H1 (cell line): Measurements from ENCODE around the gene MAP10. TPM values are rescaled to one million over a fixed set of nuclear protein-coding genes. Genes with fewer than 3 reads are reported as not detected.

Source experiments
- CTCF ChIA-PET: fragments of 300-600 bp; sonication (Branson Sonifier 250); formaldehyde crosslinking; loops from one replicate; lab custom pipeline; 2021; ENCODE audit not compliant: partially characterized antibody; lab: Charles Lee
- POLR2A ChIA-PET: fragments of 300-600 bp; sonication (Branson Sonifier 250); formaldehyde crosslinking; loops from one replicate; lab custom pipeline; 2021; ENCODE audit warnings: inconsistent platforms; ENCODE audit not compliant: partially characterized antibody; lab: Charles Lee
- DNase-seq, 2 experiments: peaks; one replicate each; pipeline versions ENCODE4 v3.0.0 to v3.0.0-alpha.2; 2010 to 2022; ENCODE audit warnings: low spot score in 2 of 2, low read depth in 1 of 2, mixed read lengths in 1 of 2
- FAIRE-seq: peaks from 2 replicates; lab custom pipeline; 2011; peaks lifted over from hg19 to GRCh38; lab: Jason Lieb, UNC
- H2AFZ ChIP-seq: 2 replicates; pipeline ENCODE4 v1.8.1; 2012; ENCODE audit warnings: low read length, inconsistent platforms
- H2AK5ac ChIP-seq: 2 replicates; pipeline ENCODE4 v1.6.1; 2013; ENCODE audit warnings: low read depth, low read length
- H2BK120ac ChIP-seq: replicated peaks from 2 replicates; pipeline ENCODE3; 2013; ENCODE audit warnings: low read depth, low read length, inconsistent platforms
- H2BK12ac ChIP-seq: 2 replicates; pipeline ENCODE4 v1.6.1; 2013; ENCODE audit warnings: low read depth, low read length
- H2BK15ac ChIP-seq: 2 replicates; pipeline ENCODE4 v1.6.1; 2013; ENCODE audit warnings: low read length
- H2BK20ac ChIP-seq: 2 replicates; pipeline ENCODE4 v1.6.1; 2013; ENCODE audit warnings: low read length
- H2BK5ac ChIP-seq: 2 replicates; pipeline ENCODE4 v1.6.1; 2013; ENCODE audit warnings: low read depth, low read length
- H3K14ac ChIP-seq: 2 replicates; pipeline ENCODE4 v1.6.1; 2013; ENCODE audit warnings: inconsistent platforms; ENCODE audit not compliant: insufficient read length
- H3K18ac ChIP-seq: 2 replicates; pipeline ENCODE4 v1.6.1; 2013; ENCODE audit warnings: low read length; ENCODE audit errors: extremely low read depth
- H3K23ac ChIP-seq: 2 replicates; pipeline ENCODE4 v1.6.1; 2013; ENCODE audit warnings: inconsistent platforms; ENCODE audit not compliant: insufficient read length
- H3K23me2 ChIP-seq: 2 replicates; pipeline ENCODE4 v1.6.1; 2013; ENCODE audit warnings: low read depth, low read length
- H3K27ac ChIP-seq: 2 replicates; pipeline ENCODE4 v1.6.1; 2011; ENCODE audit warnings: low read depth, low read length, inconsistent platforms
- H3K27me3 ChIP-seq, 4 experiments: replicated peaks in 1 of 4; 1 replicate in 1 of 4; 2 replicates in 3 of 4; pipeline versions ENCODE4 v1.6.1 to v1.8.1; 2011 to 2013; ENCODE audit warnings: low read length in 3 of 4, mild to moderate bottlenecking in 3 of 4, inconsistent platforms in 2 of 4, mixed read lengths in 2 of 4, moderate library complexity in 1 of 4; ENCODE audit not compliant: control insufficient read depth in 3 of 4, insufficient read depth in 3 of 4; ENCODE audit errors: extremely low read depth in 1 of 4
- H3K36me3 ChIP-seq, 4 experiments: 2 replicates each; pipeline versions ENCODE4 v1.6.1 to v1.8.1; 2011 to 2013; ENCODE audit warnings: mild to moderate bottlenecking in 4 of 4, low read length in 3 of 4, moderate library complexity in 2 of 4, control low read depth in 1 of 4, inconsistent platforms in 1 of 4; ENCODE audit not compliant: insufficient read depth in 4 of 4, control insufficient read depth in 2 of 4
- H3K4ac ChIP-seq: replicated peaks from 2 replicates; pipeline ENCODE3; 2013; ENCODE audit warnings: low read length, low read depth, mixed read lengths, inconsistent platforms; ENCODE audit not compliant: insufficient read length
- H3K4me1 ChIP-seq, 4 experiments: replicated peaks in 1 of 4; 1 replicate in 1 of 4; 2 replicates in 3 of 4; pipeline versions ENCODE4 v1.6.1 to v1.8.1; 2011 to 2013; ENCODE audit warnings: low read length in 3 of 4, inconsistent platforms in 2 of 4, mixed read lengths in 1 of 4; ENCODE audit not compliant: insufficient read depth in 4 of 4, control insufficient read depth in 3 of 4
- H3K4me2 ChIP-seq, 2 experiments: 2 replicates each; pipeline versions ENCODE4 v1.6.1 to v1.8.1; 2011 to 2013; ENCODE audit warnings: low read depth in 2 of 2, low read length in 2 of 2, control low read depth in 1 of 2, inconsistent platforms in 1 of 2, mild to moderate bottlenecking in 1 of 2; ENCODE audit not compliant: insufficient read depth in 1 of 2
- H3K4me3 ChIP-seq, 4 experiments: fragments of 200-600, 300-600 bp in 1 of 4; sonication (generic), shearing (Covaris generic), sonication (Bioruptor Twin) in 1 of 4; 2 replicates each; pipeline versions ENCODE4 v1.5.1 to v1.8.1; 2011 to 2016; ENCODE audit warnings: low read length in 4 of 4, low read depth in 3 of 4, control low read depth in 2 of 4, inconsistent platforms in 2 of 4, mild to moderate bottlenecking in 2 of 4, mixed read lengths in 1 of 4, moderate library complexity in 1 of 4; ENCODE audit not compliant: insufficient read depth in 2 of 4; ENCODE audit errors: extremely low read depth in 1 of 4
- H3K56ac ChIP-seq: replicated peaks from 2 replicates; pipeline ENCODE3; 2013; ENCODE audit warnings: low read depth, mild to moderate bottlenecking, mixed read lengths, low read length, inconsistent platforms; ENCODE audit not compliant: insufficient read length
- H3K79me1 ChIP-seq: 2 replicates; pipeline ENCODE4 v1.6.1; 2013; ENCODE audit warnings: low read depth, low read length, control low read depth
- H3K79me2 ChIP-seq, 2 experiments: 2 replicates each; pipeline versions ENCODE4 v1.6.1 to v1.8.1; 2012 to 2013; ENCODE audit warnings: low read length in 2 of 2, mild to moderate bottlenecking in 2 of 2, inconsistent platforms in 1 of 2; ENCODE audit not compliant: insufficient read depth in 2 of 2, control insufficient read depth in 1 of 2
- H3K9ac ChIP-seq, 4 experiments: replicated peaks in 1 of 4; 1 replicate in 1 of 4; 2 replicates in 3 of 4; pipeline versions ENCODE4 v1.6.1 to v1.8.1; 2011 to 2013; ENCODE audit warnings: low read depth in 3 of 4, low read length in 3 of 4, control low read depth in 2 of 4, mild to moderate bottlenecking in 2 of 4, moderate library complexity in 2 of 4, inconsistent platforms in 1 of 4; ENCODE audit errors: extremely low read depth in 1 of 4
- H3K9me3 ChIP-seq, 2 experiments: 2 replicates each; pipeline versions ENCODE4 v1.6.1 to v1.8.1; 2012 to 2013; ENCODE audit warnings: mild to moderate bottlenecking in 2 of 2, moderate library complexity in 2 of 2, control low read depth in 1 of 2, inconsistent platforms in 1 of 2, low read depth in 1 of 2, low read length in 1 of 2, mixed read lengths in 1 of 2; ENCODE audit not compliant: insufficient read depth in 2 of 2
- H4K20me1 ChIP-seq, 2 experiments: replicated peaks in 1 of 2; 2 replicates each; pipeline versions ENCODE3 to v1.8.1; 2011 to 2013; ENCODE audit warnings: inconsistent platforms in 2 of 2, low read length in 2 of 2, mild to moderate bottlenecking in 1 of 2; ENCODE audit not compliant: insufficient read depth in 2 of 2, control insufficient read depth in 1 of 2
- H4K5ac ChIP-seq: 2 replicates; pipeline ENCODE4 v1.6.1; 2013; ENCODE audit warnings: low read length, low read depth, mixed read lengths, inconsistent platforms; ENCODE audit not compliant: insufficient read length
- H4K8ac ChIP-seq: 2 replicates; pipeline ENCODE4 v1.8.0; 2013; ENCODE audit warnings: mild to moderate bottlenecking, moderate library complexity, low read length, inconsistent platforms; ENCODE audit not compliant: insufficient read depth; ENCODE audit errors: extremely low read depth
- H4K91ac ChIP-seq: replicated peaks from 2 replicates; pipeline ENCODE3; 2013; ENCODE audit warnings: low read length, mixed read lengths, inconsistent platforms; ENCODE audit not compliant: insufficient read length
- CHD2 ChIP-seq: IDR thresholded peaks from 2 replicates; pipeline ENCODE4 v1.6.1; 2012; ENCODE audit warnings: low read length, improper control_type of control experiment
- CTBP2 ChIP-seq: IDR thresholded peaks from 2 replicates; pipeline ENCODE4 v1.7.0; 2011; ENCODE audit warnings: borderline replicate concordance, mild to moderate bottlenecking, moderate library complexity, mixed read lengths, low read length; ENCODE audit not compliant: insufficient read depth, insufficient read length
- EZH2 ChIP-seq: fragments of 200-600 bp; sonication (generic); IDR thresholded peaks from 2 replicates; pipeline ENCODE4 v1.7.1; 2012; ENCODE audit warnings: low read depth, mild to moderate bottlenecking, moderate library complexity, low read length, inconsistent platforms; ENCODE audit not compliant: severe bottlenecking
- FOSL1 ChIP-seq: IDR thresholded peaks from 2 replicates; pipeline ENCODE4 v1.6.1; 2011; ENCODE audit warnings: mild to moderate bottlenecking, low read depth, low read length, moderate library complexity; ENCODE audit not compliant: insufficient read depth
- KDM1A ChIP-seq: fragments of 200-600, 300-600 bp; sonication (generic); IDR thresholded peaks from 2 replicates; pipeline ENCODE4 v1.7.1; 2016; ENCODE audit warnings: mild to moderate bottlenecking, low read length, borderline replicate concordance
- NRF1 ChIP-seq: IDR thresholded peaks from 2 replicates; pipeline ENCODE4 v1.6.1; 2011; ENCODE audit warnings: mild to moderate bottlenecking, low read depth, low read length, improper control_type of control experiment
- POU5F1 ChIP-seq: IDR thresholded peaks from 2 replicates; pipeline ENCODE4 v1.6.1; 2011; ENCODE audit warnings: low read depth, mild to moderate bottlenecking, low read length, moderate library complexity
- SP2 ChIP-seq: IDR thresholded peaks from 2 replicates; pipeline ENCODE4 v1.6.1; 2012; ENCODE audit warnings: mild to moderate bottlenecking, low read length, inconsistent platforms
- SUZ12 ChIP-seq: fragments of 200-600 bp; sonication (generic); IDR thresholded peaks from 2 replicates; pipeline ENCODE4 v1.6.1; 2012; ENCODE audit warnings: mild to moderate bottlenecking, inconsistent platforms, low read length, moderate library complexity, mixed read lengths
- TAF1 ChIP-seq: IDR thresholded peaks from 2 replicates; pipeline ENCODE4 v1.6.1; 2011; ENCODE audit warnings: mild to moderate bottlenecking, low read depth, low read length
- YY1 ChIP-seq: IDR thresholded peaks from 2 replicates; pipeline ENCODE4 v1.6.1; 2011; ENCODE audit warnings: low read depth, mild to moderate bottlenecking, low read length
- WGBS, 2 experiments: shearing (Covaris generic) in 1 of 2; methylation state at CpG; one replicate each; pipeline versions ENCODE4 v1.1.6 to v1.1.7; 2013 to 2015; ENCODE audit warnings: low lambda C conversion rate in 2 of 2, mixed read lengths in 2 of 2, inconsistent platforms in 1 of 2, low coverage in 1 of 2, missing lambda C conversion rate in 1 of 2; ENCODE audit not compliant: insufficient replicate concordance in 2 of 2, insufficient coverage in 1 of 2, insufficient read length in 1 of 2; ENCODE audit errors: extremely low coverage in 1 of 2, missing lambda C conversion rate in 1 of 2; 5-methylcytosine and 5-hydroxymethylcytosine counted together
- polyA plus RNA-seq, 7 experiments: library from polyadenylated mRNA; depleted of rRNA in 3 of 7; stranded (reverse) in 5 of 7; unstranded in 2 of 7; fragments of >200 nt in 5 of 7; fragments of 200-250 nt in 2 of 7; gene quantifications; 1 replicate in 5 of 7; 2 replicates in 1 of 7; 4 replicates in 1 of 7; pipeline versions ENCODE4 v1.2.1 to v1.2.3, GENCODE V29; 2011 to 2013; ENCODE audit warnings: missing spikeins in 2 of 7, mixed read lengths in 2 of 7
- total RNA-seq: library from RNA; stranded (reverse); fragmentation: NEBNext Ultra II Directional; extraction: Animal tissue kit (Norgen Biotek cat#: 25700); gene quantifications from 2 replicates; pipeline ENCODE4 v1.2.1, GENCODE V29; 2021

Gene MAP10
- total and polyA plus RNA-seq, 2 of the 8 experiments (the other 6 are each of a cell fraction or from before 2014, with no cell fraction given), result 1.5 to 3.5 TPM

DNA sequence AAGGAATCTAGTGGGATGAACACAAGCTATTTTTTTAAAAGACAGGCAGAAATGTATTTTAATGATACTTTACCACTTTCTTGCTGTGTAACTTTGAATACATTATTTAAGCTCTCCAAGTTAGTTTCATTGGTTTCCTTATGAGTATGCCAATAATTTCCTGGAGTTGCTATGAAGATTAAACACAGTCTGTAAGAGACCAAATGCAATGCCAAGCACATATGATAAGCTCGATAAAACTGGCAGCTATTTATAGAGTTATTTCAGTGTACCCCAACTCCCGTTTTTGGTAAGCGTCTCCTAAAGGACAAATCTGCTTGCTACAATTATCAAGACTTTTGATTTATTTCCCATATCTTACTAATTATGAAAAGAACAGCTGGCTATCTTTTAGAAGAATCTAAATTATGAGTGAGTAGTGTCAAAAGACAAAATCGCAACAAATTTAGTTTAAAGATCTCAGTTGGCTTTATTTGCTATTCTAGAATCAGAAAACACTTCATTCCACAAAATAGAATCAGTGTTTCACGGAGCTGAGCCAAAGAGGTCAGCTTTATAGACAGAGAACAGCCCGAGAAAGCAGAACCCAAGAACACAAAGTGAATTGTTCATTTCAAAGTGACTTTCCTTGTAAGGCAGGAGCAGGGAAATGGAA, 7.2 kb upstream of the MAP10 start:
- WGBS, 2 experiments, result 83% methylated on average over 6 of the region's 6 CpGs; no CpG with 5 or more reads in 1 of the 2 experiments
- Histone ChIP-seq H2BK5ac (no peak overlapping the region), H3K14ac (no peak overlapping the region), H2BK120ac (no peak overlapping the region), H2AK5ac (no peak overlapping the region), H3K4me2 (no peak overlapping the region), H3K56ac (no peak overlapping the region), H3K27me3 (no peaks in the 10 kb centered on the region), H3K4me1 (no peaks in the 10 kb centered on the region), H3K27ac (no peak overlapping the region), H3K9ac (no peak overlapping the region), H4K8ac (no peak overlapping the region), H3K23me2 (peaks cover 2% of the 10 kb centered on the region; the same call in 1 of the 2 replicates), H2BK12ac (no peak overlapping the region), H3K79me1 (no peaks in the 10 kb centered on the region), H3K18ac (no peak overlapping the region), H3K36me3 (no peaks in the 10 kb centered on the region), H3K9me3 (no peaks in the 10 kb centered on the region), H4K5ac (no peak overlapping the region), H3K4ac (no peak overlapping the region), H2BK20ac (no peak overlapping the region), H2AFZ (no peak overlapping the region), H4K91ac (no peak overlapping the region), H3K4me3 (no peak overlapping the region), H3K79me2 (no peaks in the 10 kb centered on the region), H4K20me1 (no peaks in the 10 kb centered on the region), H3K23ac (no peak overlapping the region), H2BK15ac (no peak overlapping the region)
- ChIA-PET CTCF (interaction anchor here (0.6 to 1.3 kb wide), 2 partner anchors 9 to 196 kb away, joined by 3 read pairs; no protein-coding TSS in a partner anchor), POLR2A (no interaction called here)
- FAIRE-seq (no peak), DNase-seq (no peak)
- TF ChIP-seq KDM1A (no peak), EZH2 (no peak), POU5F1 (no peak), SUZ12 (no peak), CHD2 (no peak), TAF1 (no peak), SP2 (no peak), YY1 (no peak), FOSL1 (no peak), CTBP2 (no peak), NRF1 (no peak)
